HG03565 (cell line): ENCODE data around the gene MEF2D.
A peak's percentile ranks its signal among the peaks of the same experiment; 100 is the strongest.

Experiments
- ATAC-seq: cut with Tn5 transposase; IDR thresholded peaks from one replicate; pipeline ENCODE4 v1.9.1; 2021; ENCODE audit warnings: mild to moderate bottlenecking, moderate library complexity; ENCODE audit not compliant: unreplicated experiment

Gene MEF2D

GRCh38 chr1:156502391-156502893, 1.9 kb upstream of the MEF2D start:
- no peak for ATAC-seq

DNA sequence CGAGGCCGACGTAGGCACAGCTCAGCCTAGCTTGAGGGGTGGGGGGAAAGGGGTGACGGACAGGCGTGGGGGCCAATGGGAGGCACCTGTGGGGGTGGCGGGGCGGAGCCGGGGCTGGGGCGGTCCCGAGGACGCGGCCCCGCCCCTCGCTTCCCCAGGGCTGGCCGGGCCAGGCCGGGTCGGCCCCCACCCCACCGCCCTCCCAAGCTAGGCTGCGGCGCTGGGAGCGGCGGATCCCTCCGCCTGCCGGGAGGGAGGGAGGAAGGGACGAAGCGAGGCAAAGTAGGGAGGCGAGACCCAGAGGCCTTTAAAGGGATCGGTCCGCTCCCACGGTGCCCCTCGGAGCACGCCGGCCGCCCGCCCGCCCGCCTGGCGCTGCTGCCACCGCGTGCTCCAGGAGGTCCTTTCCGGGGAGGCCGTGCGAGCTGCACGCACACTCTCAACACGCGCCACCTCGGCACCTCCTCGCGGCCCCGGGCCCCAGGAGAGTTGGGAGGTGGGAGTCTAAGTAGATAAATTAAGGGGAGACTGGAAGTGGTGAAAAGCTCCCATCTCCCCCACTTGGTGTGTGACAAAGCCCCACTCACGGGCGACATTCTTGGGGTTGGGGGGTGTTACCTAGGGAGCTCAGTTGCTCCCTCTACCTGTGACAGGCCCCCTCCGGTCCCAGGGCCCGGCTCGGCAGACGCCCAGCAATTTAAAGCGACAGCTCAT, 375 bp upstream of the MEF2D start:
- ATAC-seq, result peak; percentile 31

DNA sequence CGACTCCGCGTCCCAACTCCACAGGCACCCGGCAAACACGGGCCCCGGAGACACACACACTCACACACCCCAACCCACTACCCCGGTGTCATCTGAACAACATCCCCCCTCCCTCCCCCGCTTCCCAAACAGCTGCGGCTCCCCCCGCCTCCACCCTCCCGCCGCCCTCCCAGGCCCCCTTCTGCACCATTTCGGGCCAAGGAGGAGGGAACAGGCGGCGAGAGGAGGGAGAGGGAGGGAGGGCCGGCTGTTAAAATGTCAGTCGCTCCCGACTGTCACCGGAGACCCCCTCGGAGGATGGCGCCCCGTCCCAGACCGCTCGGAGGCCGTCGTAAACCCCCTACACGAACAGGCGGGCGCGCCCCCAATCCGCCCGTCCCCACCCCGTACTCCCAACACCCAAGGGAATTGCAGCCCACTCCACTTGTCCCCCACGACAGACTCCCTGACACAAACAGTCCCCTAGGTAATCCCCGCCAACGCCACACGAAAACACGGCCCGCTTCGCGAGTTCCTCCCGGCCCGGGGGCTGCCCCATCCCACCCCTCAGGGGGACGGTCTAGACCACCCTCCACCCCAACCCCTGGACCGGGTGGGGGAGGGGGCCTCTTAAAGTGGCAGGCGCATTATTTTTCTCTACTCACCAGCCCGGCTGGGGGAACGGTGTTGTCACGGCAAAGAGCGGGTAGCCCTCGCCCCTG, 583 bp downstream of the MEF2D start:
- ATAC-seq, result no peak

- no peak for ATAC-seq
These were observed 1.3 kb downstream of the MEF2D start for GRCh38 chr1:156499194-156499841.

DNA sequence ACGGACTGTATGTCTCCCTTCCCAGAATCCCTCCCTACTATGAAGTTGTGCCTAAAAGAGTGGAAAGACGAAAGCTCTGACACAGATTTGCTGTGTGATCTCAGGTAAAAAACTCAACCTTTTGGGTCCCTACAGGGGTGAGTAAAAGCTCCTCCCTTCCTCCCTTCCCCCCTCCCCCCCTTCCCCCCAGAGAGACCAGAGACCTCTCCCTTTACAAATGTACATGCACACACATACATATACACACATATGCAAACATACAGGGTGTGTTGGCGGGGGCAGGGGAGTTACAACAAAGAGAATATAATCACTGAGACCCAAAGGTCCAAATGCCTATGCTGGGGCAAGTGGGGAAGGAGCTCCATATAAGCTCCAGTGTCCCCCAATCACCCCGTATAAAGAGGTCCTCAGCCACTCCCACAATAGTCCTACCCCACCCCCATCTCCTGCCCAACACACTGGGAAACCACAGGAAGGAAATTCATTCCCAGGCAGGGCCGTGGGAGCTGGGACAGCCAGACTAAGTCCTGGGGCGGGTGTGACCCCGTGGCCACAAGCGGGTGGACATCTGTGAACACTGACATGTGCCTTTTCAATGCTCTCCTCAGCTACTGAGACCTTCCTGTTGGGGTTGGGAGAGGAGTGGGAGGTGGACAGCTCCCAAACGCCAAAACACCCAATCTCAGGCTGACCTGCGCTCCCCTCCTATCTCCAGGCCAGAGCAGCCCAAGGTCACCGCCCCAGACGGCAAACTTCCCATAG, 2.0 kb downstream of the MEF2D start:
- no peak for ATAC-seq

GRCh38 chr1:156497743-156498431, 2.7 kb downstream of the MEF2D start:
- ATAC-seq, result no peak

- no peak for ATAC-seq
These were observed 3.4 kb downstream of the MEF2D start for GRCh38 chr1:156497078-156497742.

GRCh38 chr1:156496211-156496761, 4.3 kb downstream of the MEF2D start:
- no peak for ATAC-seq

- no peak for ATAC-seq
These were observed 5.0 kb downstream of the MEF2D start for GRCh38 chr1:156495401-156496140.

GRCh38 chr1:156494309-156494895, 6.2 kb downstream of the MEF2D start:
- ATAC-seq, result no peak

DNA sequence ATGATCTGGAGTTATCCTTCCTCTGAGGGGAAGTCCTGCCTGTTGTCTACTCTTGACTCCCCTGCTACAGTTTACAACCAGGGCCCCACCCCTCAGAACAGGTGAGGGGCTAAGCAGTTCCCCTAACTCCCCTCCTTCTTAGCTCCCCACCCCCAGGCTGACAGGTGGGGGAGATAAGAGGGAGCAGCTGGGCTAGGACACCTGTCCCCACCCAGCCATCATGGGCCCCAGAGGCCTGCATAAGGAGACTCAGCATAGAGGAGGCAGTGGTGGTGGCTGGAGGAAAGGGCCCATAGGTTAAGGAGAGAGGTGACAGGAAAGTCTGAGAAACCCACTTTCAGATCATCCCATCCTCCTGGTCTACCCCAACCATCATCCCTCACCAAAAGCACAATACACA, 6.8 kb downstream of the MEF2D start:
- no peak for ATAC-seq

DNA sequence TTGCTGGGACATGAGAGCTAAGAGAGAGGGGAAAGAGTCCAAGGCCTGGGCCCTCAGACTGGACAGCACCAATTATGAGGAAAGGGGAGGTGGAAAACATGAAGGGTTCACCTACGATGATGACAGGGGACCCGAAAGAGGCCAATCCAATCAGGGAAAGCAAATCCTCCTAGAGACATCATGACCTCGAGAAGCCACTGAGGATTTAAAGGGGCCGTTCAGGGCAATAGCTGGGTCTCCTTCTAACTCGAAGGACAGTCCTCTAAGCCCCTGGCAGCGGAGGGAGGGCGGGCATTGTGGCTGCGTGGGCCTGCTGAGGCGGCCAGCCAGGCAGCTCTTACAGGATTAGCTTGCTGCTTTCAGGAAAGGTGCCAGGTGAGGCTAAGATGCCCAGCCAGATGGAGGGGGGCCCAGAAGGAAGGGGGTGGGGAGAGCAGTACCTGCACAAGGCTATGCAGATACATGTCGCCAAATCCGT, 7.4 kb downstream of the MEF2D start:
- ATAC-seq, result no peak

DNA sequence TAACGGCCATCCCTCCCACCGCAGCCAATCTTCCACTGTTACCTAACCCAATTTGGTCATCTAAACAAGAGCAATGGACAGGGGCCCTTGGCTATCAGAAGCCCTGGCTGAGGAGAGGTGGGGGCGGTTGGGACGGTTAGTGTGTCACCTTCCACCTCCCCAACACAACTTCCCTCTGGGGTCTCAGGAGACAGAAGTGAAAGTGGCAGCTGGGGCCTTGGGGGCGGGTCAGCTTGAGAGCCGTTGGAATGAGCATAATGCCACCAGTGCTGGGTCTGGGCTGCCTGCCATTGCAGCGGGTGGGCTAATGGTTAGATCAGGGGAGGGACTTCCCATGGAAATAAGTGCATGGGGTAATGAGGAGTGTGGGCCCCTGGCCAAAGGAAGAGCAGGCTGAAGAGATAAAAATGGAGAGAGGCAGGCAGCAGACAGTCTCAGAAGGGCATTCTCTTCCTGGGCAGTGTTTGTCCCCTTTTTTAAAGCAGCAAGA, 7.9 kb downstream of the MEF2D start:
- ATAC-seq, result no peak

DNA sequence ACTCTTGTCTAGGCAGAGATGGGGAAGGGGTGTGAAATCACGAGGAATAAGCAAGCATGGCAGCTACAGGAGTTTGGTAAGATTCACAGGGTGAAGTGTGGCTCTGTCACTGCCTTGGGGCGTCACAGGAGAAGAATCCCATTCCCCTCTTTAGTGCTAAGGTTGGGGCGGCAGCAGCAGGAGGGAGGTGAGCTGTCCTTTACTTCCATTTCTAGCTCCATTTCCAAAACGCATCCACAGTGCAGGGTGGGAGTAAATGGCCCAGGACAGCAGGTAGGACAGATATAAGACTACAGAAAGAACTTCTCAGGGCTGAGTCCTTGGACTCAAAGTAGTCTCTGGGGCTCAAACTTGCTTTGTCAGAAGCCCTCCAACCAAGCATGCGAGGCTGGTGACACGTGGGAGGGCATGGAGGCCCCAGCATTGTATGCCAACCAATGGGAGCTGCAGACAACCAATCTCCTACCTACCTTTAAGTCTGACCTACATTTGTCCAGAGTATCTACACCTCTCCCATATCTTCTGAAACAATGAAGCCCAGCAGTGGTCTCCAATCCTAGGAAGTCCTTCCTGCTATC, 8.5 kb downstream of the MEF2D start:
- no peak for ATAC-seq

DNA sequence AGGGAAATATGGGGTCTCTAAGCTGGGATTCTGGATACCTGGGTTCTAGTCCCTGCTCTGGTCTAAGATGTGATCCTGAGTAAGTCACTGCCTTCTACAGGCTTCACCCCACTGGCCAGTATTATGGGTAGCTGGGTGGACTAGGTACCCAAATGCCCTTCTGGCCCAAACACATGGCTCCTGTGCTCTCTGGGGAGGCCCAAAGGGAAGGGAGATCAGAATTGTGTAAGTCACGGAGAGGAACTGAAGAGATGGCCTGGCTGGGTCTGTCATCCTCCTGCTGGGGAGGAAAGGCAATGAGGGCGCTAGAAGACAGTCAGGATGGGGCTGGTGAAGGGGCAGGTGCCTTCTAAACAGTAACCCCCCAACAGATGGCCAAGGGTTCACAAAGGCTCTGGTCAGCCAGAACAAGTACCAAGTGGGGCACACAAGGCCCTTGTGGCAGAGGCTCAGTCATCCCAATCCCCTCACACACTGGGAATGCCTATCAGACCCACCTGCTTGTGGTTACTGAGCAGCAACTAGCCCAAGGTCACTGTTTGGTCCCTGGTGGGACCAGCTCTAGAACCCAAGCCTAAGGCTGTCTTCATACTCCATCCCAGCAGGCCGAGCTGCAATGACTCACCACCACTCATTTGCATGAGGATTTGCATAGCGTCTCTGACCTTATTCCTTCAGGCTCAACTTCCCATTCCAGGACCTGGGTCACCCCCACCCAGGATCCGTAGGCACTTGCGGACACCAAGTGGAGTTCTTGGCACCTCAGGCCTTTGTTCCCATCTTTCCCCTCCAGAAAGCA, 9.2 kb downstream of the MEF2D start:
- ATAC-seq, result no peak

GRCh38 chr1:156490401-156491032, 10.1 kb downstream of the MEF2D start:
- ATAC-seq, result no peak

DNA sequence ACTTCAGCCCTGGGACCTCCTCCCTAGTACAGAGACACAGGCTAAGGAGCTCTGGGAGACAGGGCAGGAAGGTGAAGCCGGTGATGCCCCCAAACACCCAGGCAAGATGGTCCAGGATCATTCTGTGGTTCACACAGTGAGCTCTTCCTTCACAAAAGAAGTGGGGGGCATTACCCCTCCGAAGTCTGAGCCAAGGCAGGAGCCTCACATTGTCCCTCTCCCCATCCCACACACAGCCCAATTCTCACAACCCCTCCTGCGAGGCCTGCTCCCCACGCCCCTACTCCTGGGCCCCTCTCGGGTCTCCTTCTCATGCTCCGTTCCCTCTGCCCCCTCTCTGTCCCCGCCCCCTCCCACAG, 10.7 kb downstream of the MEF2D start:
- no peak for ATAC-seq
